HL-60/S4 treated with phorbol 12-myristate 13-acetate at 8.2 ng/mL for 4 days and 3 days (cell line): ENCODE measurements around the gene PTPRN2.
"Not testable (repeated sequence)": the region's sequence is repeated elsewhere in the genome, so short reads cannot be mapped to it uniquely, and the experiment has no call there.

Experiments used
- in situ Hi-C: fragments of 300-500 bp; cut with MboI; formaldehyde crosslinking; loops from 2 replicates; pipeline ENCODE4 v1.15.0; 2022; ENCODE audit warnings: low sequenced_read_pairs

Gene PTPRN2

DNA sequence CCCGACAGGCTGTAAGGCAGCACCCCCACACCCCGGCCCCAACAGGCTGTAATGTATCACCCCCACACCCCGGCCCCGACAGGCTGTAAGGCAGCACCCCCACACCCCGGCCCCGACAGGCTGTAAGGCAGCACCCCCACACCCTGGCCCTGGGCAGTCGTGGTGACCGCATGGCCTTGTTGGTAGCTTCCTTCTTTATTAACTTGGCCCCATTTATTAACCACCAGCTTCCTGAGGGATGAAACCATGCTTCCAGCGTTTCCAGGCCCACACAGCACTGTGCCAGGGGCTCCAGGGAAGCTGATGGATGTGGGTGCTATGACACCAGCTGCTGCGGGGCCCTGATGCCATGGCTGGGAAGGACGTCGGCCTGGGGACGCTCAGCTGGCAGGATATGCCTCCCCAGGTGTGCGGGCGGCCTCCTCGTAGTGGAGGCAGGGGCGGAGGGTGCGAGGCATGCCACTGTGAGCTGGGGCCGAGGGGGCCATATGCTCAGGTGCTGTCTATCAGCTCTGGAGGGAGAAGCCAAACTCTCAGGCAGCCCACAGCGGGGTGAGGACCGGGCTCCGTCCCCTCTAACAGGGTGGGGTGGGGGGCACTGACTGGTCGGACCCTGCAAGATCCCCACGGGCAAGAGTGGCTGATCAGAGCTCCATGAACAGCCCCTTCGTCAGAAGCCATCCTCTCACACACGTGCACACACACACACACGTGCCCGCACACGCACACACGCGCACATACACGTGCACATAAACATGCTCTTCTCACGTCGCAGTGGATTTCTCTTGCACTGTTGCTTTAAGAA is 311.0 kb downstream of the PTPRN2 start:
- in situ Hi-C loops, result no loop called here

DNA sequence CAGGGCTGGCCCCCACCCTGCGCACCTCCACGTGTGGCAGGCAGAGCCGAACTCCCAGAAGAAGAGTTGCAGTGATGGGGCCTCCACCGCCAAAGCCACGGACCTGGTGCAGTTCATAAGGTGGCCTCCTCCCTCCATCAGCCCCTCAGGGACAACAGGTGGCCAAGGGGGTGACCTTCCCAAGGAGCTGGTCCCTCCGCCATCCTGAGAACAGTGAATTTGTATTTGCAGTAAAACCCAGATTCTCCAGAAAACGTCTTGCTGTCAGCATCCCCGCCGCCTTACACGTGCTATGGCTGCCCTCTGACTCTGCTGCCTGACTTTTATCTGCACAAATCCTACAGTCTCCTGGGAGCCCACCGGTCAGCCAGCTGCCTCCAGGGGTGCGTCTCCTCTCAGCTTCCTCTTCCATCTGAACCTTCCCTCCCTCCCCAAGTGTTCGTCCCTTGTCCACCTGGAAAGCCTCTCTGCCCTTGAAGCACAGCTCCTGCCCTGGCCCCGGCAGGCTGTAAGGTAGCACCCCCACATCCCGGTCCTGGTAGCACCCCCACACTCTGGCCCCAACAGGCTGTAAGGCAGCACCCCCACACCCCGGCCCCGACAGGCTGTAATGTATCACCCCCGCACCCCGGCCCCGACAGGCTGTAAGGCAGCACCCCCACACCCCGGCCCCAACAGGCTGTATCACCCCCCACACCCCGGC is 311.8 kb downstream of the PTPRN2 start:
- in situ Hi-C loops, result no loop called here

- in situ Hi-C loops, result no loop called here
Observed at GRCh38 chr7:158274996-158275395, 312.6 kb downstream of the PTPRN2 start.

DNA sequence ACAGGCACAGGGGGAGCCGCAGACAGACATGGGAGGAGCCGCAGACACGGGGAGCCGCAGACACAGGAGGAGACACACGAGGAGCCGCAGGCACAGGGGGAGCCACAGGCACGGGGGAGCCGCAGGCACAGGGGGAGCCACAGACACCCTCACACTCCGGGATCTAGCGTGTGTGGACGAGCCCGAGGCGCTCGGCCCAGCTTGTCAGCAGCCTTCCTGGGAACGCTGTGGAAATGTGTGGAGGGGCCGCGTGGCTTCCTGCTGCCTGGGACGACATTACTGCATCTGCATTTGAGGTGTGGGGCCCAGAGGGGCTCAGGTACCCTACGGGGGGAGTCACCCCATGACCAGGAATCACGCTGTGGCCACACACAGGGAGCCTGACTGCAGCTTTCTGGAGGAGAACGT is 313.2 kb downstream of the PTPRN2 start:
- in situ Hi-C loops, result no loop called here

GRCh38 chr7:158273756-158274342 is 313.8 kb downstream of the PTPRN2 start:
- in situ Hi-C loops, result not testable (repeated sequence)

DNA sequence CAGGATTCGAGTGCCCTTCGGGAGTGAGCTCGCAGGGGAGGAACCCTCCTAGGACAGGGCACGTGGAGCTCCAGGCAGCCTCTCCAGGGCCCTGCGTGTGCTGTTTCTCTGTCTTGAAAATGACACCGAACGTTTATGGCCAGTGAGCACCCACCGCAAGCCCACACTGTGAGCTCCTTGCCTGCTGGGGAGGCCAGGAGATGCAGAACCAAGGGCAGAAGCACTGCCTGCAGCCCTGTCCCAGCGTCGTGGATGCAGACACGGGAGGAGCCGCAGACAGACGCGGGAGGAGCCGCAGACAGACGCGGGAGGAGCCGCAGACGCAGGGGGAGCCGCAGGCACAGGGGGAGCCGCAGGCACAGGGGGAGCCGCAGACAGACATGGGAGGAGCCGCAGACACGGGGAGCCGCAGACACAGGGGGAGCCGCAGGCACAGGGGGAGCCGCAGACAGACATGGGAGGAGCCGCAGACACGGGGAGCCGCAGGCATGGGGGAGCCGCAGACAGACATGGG is 314.4 kb downstream of the PTPRN2 start:
- in situ Hi-C loops, result no loop called here

- in situ Hi-C loops, result no loop called here
Observed at GRCh38 chr7:158272509-158273137, 315.0 kb downstream of the PTPRN2 start.

GRCh38 chr7:158272091-158272490 is 315.5 kb downstream of the PTPRN2 start:
- in situ Hi-C loops, result no loop called here

- in situ Hi-C loops, result no loop called here
Observed at GRCh38 chr7:158271646-158272045, 316.0 kb downstream of the PTPRN2 start.

- in situ Hi-C loops, result no loop called here
Observed at GRCh38 chr7:158270856-158271413, 316.7 kb downstream of the PTPRN2 start.

- in situ Hi-C loops, result no loop called here
Observed at GRCh38 chr7:158270106-158270775, 317.4 kb downstream of the PTPRN2 start.

- in situ Hi-C loops, result no loop called here
Observed at GRCh38 chr7:158268816-158269535, 318.6 kb downstream of the PTPRN2 start.

GRCh38 chr7:158267742-158268435 is 319.7 kb downstream of the PTPRN2 start:
- in situ Hi-C loops, result no loop called here

DNA sequence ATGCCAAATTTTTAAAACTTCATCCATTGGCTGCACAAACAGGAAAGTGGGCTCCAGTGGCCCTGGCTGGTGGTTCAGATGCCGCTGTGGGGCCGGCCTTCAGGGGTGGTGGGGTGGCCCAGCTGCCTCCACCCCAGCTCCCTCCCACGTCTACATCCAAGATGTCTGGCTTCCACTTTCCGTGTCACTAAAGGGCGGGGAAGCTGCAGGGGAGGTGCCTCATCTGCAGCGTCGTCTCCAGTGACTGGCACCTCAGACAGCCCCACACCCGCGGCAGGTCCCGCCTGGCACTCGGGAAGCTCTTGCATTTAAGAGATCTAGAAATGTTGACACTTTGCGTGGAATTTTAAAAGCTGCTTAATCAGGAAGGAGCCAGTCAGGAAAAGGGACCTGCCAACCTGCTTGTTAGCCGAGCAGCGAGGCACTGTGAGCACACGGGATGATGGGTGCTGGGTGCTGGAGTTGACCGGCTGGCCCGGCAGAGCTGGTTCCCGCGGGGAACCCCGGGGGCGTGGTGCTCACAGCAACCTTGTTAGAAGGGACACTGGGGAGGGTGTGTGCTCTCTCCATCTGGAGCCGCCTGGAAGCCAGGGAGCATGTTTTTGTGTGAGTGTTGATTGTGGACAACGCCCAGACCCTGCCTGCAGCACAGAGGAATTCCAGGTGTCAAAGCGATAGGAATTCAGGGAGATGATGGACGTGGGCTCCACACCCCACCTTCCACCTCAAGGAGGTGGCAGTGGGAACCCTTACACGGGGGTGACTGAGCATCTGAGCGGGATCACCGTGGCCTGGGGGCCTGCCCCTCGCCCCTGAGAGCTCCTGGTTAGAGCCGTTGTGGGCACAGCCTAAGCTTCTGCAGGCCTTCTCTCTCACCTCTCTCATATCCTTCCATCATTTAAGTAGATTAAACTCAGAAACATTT is 320.5 kb downstream of the PTPRN2 start:
- in situ Hi-C loops, result no loop called here

GRCh38 chr7:158266426-158266816 is 321.2 kb downstream of the PTPRN2 start:
- in situ Hi-C loops, result no loop called here

- in situ Hi-C loops, result no loop called here
Observed at GRCh38 chr7:158265743-158266080, 321.9 kb downstream of the PTPRN2 start.

- in situ Hi-C loops, result no loop called here
Observed at GRCh38 chr7:158264881-158265742, 322.5 kb downstream of the PTPRN2 start.
